ENCODE measurements around the gene BACH2. TPM values are rescaled to one million over a fixed set of nuclear protein-coding genes. Genes with fewer than 3 reads are reported as not detected.
"Not testable (repeated sequence)": the region's sequence is repeated elsewhere in the genome, so short reads cannot be mapped to it uniquely, and the experiment has no call there.

Gene BACH2
- total RNA-seq, 1 experiment from 2014 or later, result 0.06 TPM

DNA sequence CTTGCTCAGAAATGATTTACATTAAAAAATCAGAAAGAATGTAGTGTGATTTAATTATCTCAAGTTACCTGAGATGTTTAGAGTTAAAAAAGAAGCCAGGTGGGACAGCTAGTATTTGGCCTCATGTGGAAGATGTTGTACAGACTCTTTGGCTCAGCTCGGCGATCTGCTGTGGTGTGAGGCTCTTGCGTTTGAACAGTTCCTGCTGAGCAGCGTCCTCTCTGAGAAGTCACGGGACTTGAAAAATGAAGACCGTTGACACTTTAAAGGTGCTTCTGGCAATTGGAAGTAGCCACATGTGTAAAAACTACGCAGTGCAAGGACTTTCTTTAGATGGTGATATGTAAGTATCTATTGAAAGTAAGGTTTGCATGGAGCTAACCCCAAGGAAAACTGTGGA, 169.0 kb downstream of the BACH2 start:
- DNase-seq (ENCODE audit: low read depth), result no peak

DNA sequence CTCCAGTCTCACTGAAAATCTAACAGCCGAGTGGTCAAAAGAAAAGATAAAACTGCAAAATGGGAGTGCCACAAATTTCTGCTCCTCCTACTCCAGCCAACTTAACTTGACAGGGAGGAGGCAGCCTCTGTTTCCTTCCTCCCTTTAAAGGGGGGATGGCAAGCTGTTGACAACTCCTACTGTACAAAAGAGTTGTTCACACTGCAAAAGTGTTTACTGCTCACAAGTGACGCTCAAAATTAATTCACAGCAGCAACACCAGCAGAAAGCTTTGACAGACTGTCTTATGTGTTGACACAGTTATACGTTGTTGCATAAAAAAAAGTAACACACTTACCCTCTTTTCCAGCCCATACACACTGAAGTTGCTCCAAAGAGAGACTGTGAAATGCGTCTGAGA, 169.8 kb downstream of the BACH2 start:
- no peak for DNase-seq (ENCODE audit: low read depth)

DNA sequence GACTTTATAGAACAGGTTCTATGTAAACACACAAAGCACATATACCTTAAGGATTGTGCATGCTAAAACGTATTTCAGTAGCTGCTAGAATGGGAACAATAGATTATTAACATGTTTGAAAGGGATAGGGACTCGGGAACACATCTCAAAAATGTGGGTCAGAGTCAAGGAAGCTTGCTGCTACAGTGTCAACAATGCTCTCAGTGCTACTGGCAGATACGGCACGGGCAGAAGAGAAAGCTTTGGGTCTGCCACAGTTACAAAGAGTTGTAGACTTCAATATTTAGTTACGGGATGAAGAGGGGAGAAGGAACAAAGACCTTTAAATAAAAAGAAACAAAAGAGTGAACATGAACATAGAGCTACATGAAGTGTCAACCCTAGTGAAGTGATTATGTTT, 170.5 kb downstream of the BACH2 start:
- DNase-seq (ENCODE audit: low read depth), result no peak

DNA sequence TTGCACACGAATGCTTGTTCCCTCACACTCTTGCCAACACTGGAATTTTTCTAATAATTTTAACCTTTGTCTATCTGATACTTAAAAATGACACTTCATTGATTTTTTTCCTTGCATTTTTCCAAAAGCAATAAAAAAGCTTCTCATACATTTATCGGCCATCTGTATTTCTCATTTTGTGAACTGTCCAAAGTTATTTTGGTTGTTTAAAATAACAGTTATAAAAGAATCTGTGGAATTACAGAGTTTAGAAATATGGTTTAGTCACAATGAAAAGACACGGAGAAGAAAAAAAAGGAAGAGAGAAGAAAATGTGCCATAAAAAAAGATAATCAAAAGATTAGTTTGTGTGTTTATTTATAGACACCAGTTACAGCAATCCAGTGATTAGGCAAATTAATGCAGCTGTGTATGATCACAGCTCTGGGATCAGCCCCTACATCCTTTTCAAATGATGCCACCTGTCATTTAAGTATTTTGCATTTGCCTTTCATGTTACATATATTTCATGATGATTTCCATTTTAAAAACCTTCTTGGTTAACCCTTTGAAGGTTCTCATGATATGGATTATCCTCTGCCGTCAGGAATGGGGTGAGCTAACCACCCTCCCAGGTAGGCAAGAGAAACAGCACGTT, 171.7 kb downstream of the BACH2 start:
- no peak for DNase-seq (ENCODE audit: low read depth)

DNA sequence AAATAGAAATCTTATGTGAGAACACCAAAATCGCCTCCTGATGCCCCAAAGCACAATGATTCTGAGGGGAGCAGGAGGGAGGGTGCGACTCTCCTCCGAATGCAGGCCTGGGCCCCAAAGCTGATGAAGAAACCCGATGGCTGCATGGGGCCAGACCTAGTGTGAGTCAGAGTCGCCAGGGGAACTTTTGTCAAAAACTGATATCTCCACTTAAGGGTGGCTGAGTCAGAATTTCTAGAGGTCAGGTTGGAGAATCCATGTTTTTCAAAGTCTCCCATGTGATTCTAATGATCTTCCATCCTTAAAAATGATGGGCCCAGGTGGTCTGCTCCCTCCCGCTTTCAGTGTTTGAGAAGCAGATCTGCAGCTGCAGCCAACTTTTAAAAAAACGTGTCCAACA, 172.8 kb downstream of the BACH2 start:
- no peak for DNase-seq (ENCODE audit: low read depth)

DNA sequence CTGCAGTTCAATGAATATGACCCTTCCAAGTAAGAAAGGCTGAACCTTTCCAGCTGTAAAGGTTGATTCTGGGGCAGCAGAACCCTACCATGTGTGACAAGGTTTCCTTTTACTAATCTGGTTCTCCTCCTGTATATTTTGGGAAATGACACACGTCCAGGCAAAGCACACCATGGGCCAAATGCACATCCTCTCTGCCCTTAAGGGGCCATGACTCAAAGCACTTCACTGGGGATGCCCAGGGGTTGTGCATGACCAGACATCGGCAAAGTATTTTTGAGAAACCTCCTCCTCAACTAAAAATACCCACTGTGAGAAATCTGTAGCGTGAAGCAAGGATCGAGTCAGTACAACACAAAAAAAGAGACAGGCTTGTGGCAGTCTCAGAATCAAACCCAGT, 174.7 kb downstream of the BACH2 start:
- no peak for DNase-seq (ENCODE audit: low read depth)

DNA sequence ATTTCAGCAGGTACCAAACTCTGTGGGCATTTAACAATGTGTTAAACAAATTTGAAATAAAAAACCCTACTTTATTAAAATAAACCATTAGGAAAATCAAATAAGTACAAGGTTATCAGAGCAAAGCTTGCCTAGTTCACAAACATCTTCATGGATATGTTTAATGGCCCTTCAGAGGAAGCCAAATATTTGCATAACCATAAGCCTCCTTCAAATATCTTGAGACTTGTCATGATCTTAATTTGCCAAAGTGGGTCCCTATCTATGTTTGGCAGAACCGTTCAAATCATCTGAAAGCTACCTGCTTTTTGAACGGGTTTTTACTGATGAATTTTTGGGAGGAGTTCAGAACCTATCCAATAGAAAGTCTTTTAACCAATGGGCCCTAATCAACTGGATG, 176.3 kb downstream of the BACH2 start:
- no peak for DNase-seq (ENCODE audit: low read depth)

DNA sequence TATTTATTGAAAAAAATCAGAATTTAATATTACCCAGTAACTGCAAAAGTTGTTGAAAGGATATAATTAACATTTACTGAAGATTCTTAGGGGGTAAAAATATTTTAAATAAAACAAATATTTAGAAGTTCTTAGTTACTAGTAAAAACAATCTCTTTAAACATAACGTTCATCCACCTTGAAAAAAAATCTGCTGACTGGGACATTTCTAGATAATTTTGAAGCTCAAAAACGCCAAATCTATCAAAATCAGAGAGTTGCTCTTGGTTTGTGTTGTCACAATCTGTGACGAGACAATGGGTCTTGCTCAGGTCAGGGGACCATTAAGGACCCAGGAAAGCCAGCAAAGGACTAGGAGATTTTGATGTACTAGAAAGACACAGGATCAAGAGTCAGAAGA, 177.0 kb downstream of the BACH2 start:
- no peak for DNase-seq (ENCODE audit: low read depth)

DNA sequence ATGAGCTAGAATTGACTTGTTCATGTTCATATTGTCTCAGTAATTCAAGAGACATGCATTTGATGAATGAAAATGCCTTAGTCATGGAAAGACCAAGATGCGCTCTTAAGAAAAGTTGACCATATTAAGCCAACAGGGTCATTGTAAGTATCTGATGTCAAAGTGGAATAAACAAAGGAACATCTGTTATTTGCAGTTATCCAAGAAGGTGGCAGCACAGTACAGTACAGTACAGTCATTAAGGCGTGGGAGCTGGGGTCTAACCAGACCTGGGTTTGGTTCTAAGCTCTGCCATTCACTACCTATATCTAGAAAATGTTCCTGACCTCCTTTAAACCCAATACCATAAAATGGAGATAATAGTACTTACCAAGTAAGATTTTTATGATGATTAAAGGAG, 178.1 kb downstream of the BACH2 start:
- DNase-seq (ENCODE audit: low read depth), result no peak

DNA sequence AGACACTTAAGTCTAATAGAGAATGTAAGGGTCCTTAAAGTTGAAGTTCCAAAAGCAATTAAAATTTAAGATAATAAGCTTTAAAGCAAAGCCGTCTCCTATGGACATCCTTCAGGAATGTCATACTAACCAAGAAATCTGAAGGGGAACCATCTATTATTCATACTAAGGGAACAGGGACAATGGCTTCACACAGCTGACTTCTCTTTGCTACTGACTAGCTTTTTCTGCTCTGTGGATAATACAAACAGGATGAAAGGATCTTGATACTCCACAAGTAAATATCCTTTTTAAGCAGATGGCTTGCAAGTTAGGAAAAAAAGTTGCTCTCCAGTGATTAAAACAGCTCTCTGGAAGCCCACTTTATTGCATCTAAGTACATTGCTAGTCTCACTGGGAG, 178.6 kb downstream of the BACH2 start:
- no peak for DNase-seq (ENCODE audit: low read depth)

DNA sequence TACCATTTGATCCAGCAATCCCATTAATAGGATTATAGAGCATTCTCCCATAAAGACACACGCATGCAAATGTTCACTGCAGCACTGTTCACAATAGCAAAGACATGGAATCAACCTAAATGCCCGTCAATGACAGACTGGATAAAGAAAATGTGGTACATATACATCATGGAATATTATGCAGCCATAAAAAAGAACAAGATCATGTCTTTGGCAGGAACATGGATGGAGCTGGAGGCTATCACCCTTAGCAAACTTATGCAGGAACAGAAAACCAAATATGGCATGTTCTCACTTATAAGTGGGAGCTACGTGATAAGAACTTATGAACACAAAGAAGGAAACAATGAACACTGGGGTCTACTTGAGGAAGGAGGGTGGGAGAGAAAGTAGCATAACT, 180.5 kb downstream of the BACH2 start:
- DNase-seq (ENCODE audit: low read depth), result not testable (repeated sequence)

DNA sequence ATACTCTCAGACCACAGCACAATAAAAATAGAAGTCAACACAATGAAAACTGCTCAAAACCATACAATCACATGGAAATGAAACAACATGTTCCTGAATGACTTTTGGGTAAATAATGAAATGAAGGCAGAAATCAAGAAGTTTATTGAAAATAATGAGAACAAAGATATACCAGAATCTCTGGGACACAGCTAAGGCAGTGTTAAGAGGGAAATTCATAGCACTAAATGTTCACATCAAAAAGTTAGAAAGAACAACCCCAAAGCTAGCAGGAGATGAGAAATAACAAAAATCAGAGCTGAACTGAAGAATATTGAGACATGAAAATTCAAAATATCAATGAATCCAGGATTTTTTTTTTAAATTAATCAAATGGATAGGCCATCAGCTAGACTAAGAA, 183.3 kb downstream of the BACH2 start:
- DNase-seq (ENCODE audit: low read depth), result no peak

DNA sequence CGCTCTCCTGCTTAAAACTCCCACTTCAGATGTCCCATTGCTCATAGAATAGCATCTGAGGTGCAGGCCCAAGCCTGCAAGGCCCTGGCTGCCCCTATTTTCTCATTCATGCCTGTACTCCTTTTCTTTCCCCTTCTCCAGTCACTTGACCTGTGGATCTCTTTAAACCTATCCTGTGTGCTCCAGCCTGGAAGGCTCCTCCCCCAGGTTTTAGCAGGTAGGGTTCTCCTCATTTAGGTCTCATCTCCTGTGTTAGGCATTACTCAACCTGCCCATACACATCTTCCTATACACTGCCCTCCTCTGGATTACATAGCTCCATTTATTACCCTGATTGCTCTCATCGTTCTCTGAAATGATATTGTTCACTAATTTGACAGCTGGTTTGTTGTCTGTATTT, 185.3 kb downstream of the BACH2 start:
- DNase-seq (ENCODE audit: low read depth), result no peak

DNA sequence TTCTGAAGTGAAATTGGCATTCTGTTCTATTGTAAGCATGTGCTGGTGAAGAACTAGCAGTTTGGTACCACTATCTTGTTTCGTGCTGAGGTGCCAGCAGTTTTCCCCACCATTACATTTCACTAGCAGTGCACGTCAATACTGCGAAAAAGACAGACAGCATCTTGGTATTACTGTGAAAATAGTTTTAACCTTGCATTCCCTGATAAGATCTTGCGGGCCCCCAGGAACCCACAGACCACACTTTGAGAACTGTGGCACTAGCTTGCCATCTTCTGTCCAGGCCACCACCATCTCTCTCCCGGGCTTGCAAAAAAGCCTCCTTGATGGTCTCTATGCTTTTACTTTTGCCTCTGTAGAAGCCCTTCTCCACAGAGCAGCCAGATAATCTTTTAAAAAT, 185.7 kb downstream of the BACH2 start:
- DNase-seq (ENCODE audit: low read depth), result no peak

DNA sequence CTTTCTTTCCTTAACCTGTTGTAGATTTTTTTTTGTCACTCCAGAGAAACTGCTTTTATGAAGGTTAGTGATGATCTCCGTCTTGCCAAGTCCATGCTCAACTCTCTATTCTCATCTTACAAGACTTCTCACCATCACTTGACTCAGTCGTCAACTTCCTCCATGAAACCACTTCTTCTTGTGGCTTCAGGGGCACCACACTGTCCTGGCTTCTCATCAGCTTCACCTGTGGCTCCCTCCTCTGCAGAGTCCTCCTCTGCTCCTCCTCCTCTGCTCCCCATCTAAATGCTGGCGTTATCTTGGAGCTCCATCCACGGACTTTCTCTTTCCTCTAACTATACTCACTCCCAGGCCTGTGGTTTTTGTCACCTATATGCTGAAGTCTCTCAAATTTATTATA, 187.5 kb downstream of the BACH2 start:
- no peak for DNase-seq (ENCODE audit: low read depth)

DNA sequence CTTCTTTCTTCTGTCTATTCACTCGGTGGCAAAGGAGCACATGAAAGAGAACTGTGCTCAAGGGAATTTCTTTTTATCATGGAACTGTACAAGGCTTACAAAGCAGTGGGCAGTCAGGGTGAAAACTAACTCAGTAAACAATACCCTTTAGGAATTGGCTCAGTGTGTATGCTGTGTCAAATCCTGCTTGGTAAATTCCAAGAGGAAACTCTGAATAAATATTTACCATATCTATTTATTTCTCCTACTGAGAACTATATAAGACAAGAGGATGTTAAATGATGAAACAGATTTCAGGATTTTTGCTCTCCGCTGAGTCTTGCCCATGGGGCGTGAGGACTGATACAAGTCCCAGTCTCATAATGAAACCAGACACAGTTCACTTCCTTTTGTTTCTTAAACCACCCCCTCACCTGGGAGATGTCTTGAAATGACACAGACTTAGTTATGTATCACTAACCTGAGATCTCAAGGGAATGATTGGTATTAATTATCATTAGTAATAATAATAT, 188.8 kb downstream of the BACH2 start:
- DNase-seq (ENCODE audit: low read depth), result no peak

DNA sequence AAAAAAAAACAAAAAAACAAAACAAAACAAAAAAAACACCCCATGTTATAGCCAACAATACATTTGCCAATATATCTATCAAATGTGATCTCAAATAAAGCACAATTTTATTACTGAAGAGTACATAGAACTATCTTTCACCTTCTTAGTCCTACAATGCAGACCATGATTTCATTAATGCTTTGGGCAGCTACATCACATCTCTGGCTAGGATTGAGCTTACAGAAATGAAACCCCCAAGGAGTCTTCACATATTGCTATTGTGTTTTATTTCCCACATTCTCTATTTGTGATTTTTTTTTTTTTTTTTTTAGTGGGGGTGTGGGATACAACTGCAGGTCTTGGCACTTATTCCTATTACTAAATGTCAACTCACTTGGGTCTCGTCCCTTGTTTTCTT, 189.3 kb downstream of the BACH2 start:
- no peak for DNase-seq (ENCODE audit: low read depth)

DNA sequence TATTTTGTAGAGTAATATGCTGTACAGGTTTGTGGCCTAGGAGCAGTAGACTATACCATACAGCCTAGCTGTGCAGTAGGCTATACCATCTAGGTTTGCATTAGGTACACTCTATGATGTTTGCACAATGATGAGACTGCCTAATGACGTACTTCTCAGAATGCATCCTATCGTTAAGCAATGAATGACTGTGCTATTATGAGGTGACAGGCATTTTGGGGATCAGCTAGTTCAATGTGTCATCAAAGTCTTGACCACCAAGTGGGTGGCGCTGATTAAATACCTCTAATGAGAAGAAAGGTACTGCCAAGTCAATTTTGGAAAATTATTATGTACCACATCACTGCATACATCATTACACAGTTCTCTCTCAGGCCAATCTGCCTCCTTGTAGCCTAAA, 190.2 kb downstream of the BACH2 start:
- no peak for DNase-seq (ENCODE audit: low read depth)

DNA sequence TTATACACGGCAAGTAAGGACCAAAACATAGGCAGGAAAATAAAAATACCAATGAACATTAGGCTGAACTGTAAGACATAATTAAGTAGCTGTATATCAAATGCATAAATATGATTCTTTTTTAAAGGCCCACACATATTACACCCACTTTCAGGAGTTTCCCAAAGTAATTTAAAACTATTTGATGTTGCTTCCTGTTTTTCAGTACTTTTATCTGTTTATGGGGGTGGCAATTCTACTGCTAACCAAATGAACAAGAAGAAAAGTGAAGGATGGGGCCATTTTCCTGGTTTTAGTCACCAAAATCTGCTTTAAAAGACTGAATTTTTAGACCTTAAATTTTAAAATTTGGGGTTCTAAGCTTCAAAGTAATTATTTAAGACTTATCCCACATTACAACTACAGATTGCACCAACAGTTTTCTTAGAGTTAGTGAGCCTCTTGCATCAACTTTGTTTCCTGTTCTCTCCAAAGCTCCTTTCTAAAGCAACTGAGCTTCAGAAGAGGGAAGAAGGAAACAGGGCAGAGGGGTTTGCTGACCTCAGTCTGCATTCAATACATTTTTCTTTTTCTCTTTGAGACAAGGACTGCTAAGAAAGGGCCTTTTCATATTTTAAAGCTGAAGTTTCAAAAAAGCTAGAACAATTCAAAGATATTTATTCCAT, 191.0 kb downstream of the BACH2 start:
- DNase-seq (ENCODE audit: low read depth), result no peak

DNA sequence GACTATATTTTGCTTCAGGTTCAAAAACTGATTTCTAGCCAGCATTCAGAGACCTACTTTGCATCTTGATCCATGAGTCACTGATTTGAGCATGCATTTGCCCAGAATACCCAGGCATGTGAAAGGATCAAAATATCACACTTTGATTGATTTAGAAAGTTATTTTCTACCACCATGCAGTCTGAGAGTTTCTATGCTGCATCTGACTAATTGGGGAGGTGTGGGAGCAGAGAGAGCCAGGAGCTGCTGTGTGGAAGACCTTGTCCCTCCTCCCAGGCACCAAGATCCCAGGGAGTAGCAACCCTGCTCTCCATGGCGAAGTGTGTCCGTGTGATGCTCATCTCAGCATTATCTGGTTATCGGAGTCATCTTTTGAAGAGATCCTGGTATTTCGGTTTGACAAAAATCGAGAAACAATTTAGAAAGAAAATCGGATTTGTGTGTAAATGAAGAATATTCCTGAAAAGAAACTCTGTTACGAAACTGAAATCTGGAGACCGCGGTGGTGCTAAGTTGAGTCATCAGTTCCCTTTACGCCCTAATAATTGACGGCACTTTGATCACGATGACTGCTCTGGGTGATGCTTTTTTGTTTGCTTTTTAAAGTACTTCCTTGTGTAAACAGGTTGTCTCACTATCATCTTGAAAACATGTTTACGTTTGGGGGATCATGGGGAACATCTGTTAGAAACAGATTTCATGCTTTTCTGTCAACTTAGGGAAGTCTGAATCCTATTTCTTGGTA, 193.4 kb downstream of the BACH2 start:
- DNase-seq (ENCODE audit: low read depth), result no peak

DNA sequence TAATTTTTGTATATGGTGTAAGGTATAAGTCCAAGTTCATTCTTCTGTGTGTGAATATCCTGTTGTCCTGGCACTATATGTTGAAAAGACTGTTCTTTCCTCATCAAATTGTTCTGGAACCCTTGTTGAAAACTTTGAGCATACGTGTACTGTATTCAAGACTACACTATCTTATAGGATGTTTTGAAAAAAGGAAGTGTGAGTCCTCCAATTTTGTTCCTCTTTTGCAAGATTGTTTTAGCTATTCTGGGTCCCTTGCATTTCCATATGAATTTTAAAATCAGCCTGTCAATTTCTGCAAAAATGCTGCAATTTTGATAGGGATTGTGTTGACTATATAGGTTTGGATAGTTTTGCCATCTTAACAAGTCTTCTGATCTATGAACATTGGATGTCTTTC, 195.2 kb downstream of the BACH2 start:
- DNase-seq (ENCODE audit: low read depth), result no peak

DNA sequence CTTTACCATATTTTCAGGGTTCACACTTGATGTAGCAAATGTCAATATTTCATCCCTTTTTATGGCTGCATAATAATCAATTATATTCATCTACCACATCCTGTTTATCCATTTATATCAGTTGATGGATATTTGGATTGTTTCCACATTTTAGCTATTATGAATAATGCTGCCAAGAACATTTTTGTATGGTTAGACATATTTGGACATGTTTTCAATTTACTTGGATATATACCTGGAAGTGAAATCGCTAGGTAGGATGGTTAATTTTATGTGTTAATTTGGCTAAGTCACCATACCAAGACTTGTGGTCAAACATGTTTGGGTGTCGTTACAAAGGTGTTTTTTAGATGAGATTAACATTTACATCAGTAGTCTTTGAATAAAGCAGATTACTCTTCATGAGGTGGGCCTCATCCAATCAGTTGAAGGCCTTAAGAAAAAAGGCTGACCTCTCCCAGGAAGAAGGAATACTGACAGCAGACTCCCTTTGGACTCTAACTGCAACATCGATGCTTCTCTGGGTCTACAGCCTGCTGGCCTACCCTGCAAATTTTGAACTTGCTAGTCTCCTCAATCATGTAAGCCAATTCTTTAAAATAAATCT, 196.5 kb downstream of the BACH2 start:
- DNase-seq (ENCODE audit: low read depth), result no peak
